ENCODE results near the gene NPTN.

The NPTN gene

DNA sequence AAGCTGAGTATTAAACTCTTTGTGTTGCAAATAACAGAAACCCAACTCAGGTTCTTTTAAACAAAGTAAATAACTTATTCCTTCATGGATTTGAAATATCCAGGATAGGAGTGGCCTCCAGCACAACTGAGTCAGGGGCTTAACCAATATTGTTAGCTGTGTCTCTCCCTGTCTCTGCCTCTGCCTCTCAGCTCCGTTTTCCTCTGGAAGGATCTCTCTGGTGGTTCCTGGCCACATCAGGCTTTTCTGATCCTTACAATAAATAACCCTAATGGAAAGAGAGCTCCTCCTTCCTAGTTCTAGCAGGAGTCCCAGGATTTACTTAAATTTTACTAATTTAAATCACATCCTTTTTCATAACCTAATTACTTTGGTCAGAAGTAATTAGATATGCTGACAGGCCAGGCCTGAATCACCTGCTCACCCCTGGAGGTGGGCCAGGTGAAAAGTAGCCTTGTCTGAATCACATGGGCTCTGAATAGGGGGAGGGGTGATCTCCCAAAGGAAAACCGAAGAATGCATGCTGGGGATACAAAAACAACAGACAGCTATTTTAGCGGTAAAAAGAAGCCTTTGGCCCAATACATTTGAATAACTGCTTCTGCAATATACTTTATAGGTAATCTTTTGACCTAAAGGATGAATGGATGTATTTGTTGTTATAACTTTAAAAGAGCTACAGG lies 114.9 kb downstream of the NPTN start:
- TF ChIP-seq, protein P1, sequence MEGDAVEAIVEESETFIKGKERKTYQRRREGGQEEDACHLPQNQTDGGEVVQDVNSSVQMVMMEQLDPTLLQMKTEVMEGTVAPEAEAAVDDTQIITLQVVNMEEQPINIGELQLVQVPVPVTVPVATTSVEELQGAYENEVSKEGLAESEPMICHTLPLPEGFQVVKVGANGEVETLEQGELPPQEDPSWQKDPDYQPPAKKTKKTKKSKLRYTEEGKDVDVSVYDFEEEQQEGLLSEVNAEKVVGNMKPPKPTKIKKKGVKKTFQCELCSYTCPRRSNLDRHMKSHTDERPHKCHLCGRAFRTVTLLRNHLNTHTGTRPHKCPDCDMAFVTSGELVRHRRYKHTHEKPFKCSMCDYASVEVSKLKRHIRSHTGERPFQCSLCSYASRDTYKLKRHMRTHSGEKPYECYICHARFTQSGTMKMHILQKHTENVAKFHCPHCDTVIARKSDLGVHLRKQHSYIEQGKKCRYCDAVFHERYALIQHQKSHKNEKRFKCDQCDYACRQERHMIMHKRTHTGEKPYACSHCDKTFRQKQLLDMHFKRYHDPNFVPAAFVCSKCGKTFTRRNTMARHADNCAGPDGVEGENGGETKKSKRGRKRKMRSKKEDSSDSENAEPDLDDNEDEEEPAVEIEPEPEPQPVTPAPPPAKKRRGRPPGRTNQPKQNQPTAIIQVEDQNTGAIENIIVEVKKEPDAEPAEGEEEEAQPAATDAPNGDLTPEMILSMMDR (IDR thresholded peaks at IDR 0.05) = no peak

DNA sequence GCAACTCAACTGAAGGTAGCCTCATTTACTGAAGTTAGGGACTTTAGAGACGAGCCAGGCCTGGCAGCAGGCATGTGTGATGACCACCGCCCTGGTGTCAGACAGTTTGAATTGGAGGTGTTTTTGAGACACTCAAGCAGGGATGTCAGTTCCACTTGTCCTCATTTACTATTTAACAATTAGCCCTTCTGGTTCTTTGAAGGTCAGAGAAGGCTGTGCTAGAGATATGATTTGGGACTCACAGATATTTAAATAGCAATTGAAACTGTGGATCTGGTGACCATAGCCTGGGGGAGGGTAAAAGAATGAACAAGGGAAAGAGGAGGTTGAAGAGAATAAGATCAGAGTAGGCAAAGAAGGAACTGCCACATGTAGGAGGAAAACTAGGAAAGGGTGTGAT lies 115.6 kb downstream of the NPTN start:
- TF ChIP-seq, protein P1 (IDR thresholded peaks at IDR 0.05) = no peak

DNA sequence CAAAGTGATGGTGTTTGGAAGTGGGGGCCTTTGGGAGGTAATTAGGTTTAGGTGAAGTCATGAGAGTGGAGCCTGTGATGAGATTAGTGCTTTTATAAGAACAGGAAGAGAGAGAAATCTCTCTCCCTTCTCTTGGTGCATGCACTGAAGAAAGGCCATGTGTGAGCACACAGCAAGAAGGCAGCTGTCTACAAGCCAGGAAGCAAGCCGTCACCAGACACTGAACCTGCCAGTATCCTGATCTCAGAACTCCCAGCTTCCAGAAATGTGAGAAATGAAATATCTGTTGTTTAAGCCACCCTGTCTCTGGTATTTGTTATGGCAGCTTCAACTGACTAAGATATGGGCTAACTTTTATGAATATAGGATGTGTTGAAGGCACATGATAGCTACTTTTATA lies 117.7 kb downstream of the NPTN start:
- TF ChIP-seq, protein P1 (IDR thresholded peaks at IDR 0.05) = no peak
